NCI-H82 treated with DMSO at 0.1 percent for 48 hours (cell line): ENCODE data around the gene REV1.

Experiments
- DNase-seq: peaks from one replicate; lab custom pipeline; 2025; ENCODE audit not compliant: unreplicated experiment; lab: John Stamatoyannopoulos, UW

REV1 gene

GRCh38 chr2:99451280-99451679 lies 38.5 kb downstream of the REV1 start:
- DNase-seq: no peak

GRCh38 chr2:99450199-99450598 lies 39.6 kb downstream of the REV1 start:
- no peak for DNase-seq

GRCh38 chr2:99448556-99448955 lies 41.3 kb downstream of the REV1 start:
- no peak for DNase-seq

DNA sequence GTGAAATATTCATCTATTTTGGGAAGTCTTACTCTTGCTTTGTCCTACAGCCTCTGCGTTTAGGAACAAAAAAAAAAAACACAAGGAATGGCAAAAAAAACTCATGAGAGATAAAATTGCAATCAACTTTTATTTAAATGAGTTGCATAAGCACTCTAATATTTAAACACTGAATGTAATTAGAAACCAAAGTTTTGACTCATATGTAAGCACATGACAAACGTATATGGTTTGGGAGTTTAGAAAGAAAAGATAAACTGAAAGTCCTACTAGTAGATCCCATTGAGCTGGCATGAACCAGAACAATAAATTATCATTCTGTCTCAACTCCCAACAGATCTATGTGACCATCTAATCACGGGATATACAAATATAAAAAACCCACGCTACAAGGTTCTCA lies 44.8 kb downstream of the REV1 start:
- no peak for DNase-seq

GRCh38 chr2:99444222-99444621 lies 45.6 kb downstream of the REV1 start:
- DNase-seq: no peak

DNA sequence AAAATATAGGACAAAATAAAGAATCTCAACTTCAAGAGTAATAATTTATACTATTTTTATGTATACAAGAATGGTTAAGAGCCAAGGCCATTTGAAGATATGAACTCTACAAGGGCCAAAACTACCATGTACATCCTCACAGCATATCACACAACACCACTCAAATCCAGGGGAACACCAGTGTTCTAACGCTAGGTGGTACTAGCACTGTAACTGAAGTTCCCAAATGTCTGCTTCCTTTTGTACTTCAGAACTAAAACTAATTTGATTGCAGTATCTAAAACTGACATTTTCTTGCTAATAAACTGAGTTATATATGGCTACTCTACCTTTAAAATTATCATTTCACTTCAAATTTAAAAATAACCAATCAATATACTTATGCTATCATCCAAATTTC lies 47.0 kb downstream of the REV1 start:
- DNase-seq: no peak

- DNase-seq: no peak
These were observed 49.8 kb downstream of the REV1 start for GRCh38 chr2:99439971-99440505.

- no peak for DNase-seq
These were observed 52.9 kb downstream of the REV1 start for GRCh38 chr2:99436874-99437273.

- DNase-seq: no peak
These were observed 56.5 kb downstream of the REV1 start for GRCh38 chr2:99433340-99433739.

GRCh38 chr2:99431587-99432275 lies 58.1 kb downstream of the REV1 start:
- DNase-seq: no peak

DNA sequence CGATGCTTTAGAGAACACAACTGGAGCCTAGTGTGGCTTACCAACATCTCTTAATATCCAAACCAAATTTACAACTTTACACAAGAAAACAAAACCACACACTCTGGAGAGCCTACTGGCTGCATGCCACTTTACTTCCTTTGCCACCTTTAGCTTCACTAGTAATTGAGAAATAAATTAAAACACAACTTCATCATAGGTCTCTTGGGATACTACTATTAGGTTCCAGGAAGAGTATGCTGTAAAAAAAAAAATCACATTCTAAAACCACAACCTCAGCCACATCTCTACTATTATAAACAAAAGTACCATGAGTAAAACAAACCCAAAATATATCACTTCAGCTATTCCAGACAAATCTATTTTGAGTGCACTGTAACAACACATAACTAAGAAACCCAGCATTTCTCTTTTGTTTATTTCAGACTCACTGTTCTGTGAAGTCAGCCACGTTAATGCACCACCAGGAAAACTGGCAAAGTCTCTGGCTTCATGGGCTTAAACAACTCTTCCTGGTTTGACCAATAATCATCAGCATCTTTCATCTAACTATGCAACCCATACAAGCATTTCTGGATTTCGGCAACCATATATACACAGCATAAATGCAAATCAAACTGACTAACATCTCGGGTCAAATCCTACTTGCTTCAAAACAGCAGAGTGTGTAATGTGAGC lies 59.1 kb downstream of the REV1 start:
- DNase-seq: no peak

- DNase-seq: no peak
These were observed 64.8 kb downstream of the REV1 start for GRCh38 chr2:99425022-99425421.

DNA sequence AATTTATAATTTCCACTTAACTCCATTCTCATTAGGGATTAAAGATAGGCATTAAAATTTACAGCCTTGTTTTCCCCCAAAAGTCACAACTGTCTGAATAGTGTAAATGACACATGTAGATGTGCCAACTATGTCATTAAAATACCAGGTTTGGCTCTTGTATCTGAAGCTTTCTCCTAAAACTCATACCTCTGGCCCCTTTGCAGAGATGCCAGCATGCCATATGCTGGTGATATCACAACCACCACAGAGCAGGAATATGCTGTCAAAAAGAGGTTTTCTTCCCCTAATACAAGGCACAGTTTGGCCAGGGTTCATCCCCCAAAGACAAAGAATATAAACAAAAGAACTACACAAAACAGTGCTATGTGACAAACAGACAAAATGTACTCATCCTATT lies 65.4 kb downstream of the REV1 start:
- DNase-seq: no peak

DNA sequence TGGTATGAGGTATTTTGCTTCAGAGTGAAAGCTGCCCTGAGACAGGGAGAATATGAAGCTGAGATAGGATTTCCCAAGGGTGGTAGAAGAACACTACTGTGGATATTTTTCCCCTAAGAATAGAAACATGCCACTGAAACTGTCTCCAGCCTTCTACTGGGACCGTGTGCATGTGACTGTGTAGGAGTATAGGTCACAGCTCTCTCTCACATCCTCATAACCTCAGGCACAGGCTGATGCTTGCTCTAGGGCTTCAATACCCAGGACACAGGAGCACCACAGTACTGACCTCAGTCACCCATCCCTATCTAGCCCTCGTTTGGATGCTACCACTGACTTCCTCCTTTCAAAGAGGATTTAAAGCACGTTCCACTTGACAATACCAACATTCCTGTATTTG lies 67.2 kb downstream of the REV1 start:
- DNase-seq: no peak

DNA sequence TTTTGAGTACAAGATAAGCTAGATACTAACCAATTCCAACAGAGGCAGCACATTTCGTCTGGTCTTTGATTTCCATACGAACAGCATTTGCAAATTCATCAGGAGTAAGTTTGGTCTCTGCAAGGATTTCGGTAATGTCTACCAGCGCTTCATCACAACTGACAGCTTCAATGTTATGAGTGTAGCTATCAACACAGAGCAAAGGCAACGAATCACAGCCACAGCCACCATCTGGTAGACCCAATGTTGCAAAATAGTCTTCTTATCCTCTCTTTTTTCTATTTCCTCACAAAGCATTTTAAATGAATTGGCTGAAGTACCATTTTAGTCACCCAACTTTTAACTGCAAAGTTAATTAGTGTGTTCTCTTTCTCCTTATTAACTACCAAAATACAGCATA lies 68.3 kb downstream of the REV1 start:
- no peak for DNase-seq

GRCh38 chr2:99420751-99421299 lies 69.0 kb downstream of the REV1 start:
- DNase-seq: no peak

DNA sequence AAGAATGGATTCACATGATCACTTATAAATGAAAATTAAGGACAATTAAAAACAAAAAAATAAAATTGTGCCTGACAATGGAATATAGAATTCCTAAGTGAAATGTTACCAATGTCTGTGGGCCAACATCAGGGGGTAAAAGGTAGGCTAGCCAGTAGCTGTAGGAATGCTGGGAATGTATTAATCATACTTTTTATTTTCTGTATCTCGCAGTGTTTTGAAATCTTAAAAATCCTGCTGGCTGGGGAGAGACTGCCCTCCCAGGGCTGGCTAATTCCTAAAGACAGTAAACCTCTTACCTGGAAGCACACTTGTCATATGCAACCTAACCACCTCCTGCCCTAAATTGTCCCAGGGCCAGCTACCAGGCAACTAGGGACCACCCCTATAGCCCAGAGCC lies 69.8 kb downstream of the REV1 start:
- no peak for DNase-seq

DNA sequence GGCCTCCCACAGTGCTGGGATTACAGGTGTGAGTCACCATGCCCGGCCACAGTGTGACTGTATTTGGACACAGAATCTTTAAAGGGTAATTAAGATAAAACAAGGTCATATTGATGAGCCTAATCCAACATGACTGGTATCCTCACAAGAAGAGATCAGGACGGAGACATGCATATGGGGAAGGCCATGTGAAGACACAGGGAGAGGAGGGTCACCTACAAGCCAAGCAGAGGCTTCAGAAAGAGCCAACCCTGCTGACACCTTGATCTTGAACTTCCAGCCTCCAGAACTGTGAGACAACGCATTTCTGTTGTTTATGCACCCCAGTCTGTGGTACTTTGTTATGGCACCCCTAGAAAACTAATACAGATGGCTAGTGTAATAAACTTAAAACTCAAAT lies 72.4 kb downstream of the REV1 start:
- DNase-seq: no peak

GRCh38 chr2:99414566-99414965 lies 75.3 kb downstream of the REV1 start:
- DNase-seq: no peak

- no peak for DNase-seq
These were observed 79.5 kb downstream of the REV1 start for GRCh38 chr2:99410276-99410675.

- DNase-seq: no peak
These were observed 83.7 kb downstream of the REV1 start for GRCh38 chr2:99406137-99406536.
